ENCODE results near the gene CMTM1. TPM values are rescaled to one million over a fixed set of nuclear protein-coding genes. Genes with fewer than 3 reads are reported as not detected.

The CMTM1 gene
- total RNA-seq, 1 donor from 2014 or later, result not detected

GRCh38 chr16:66574081-66574480, 7.8 kb downstream of the CMTM1 start:
- peaks cover 10 to 12% (median 12%) of the 10 kb centered on the region in 3 donors for H3K4me1 ChIP-seq (ENCODE audit: control insufficient read depth in 3 of 3, insufficient read depth in 3 of 3, low read length in 3 of 3)
- H3K27me3 ChIP-seq (ENCODE audit: control insufficient read depth in 3 of 3, insufficient read depth in 3 of 3, low read length in 3 of 3), result peaks cover 11 to 27% (median 25%) of the 10 kb centered on the region in 3 donors
- no peak overlapping the region for H3K27ac ChIP-seq (ENCODE audit: low read depth, low read length)
- H3K9ac ChIP-seq (ENCODE audit: low read depth in 1 of 3, low read length in 3 of 3), result no peak overlapping the region
- no peaks in the 10 kb centered on the region for H3K36me3 ChIP-seq (ENCODE audit: control insufficient read depth in 3 of 3, insufficient read depth in 3 of 3, low read length in 3 of 3)
- H3K9me3 ChIP-seq (ENCODE audit: control insufficient read depth in 3 of 3, low read length in 3 of 3), result no peaks in the 10 kb centered on the region
- no peak overlapping the region for H3K4me3 ChIP-seq (ENCODE audit: low read length in 3 of 3)

- H3K9ac ChIP-seq (ENCODE audit: low read depth in 1 of 3, low read length in 3 of 3), result no peak overlapping the region
- H3K4me3 ChIP-seq (ENCODE audit: low read length in 3 of 3), result no peak overlapping the region
- H3K9me3 ChIP-seq (ENCODE audit: control insufficient read depth in 3 of 3, low read length in 3 of 3), result no peaks in the 10 kb centered on the region
- no peaks in the 10 kb centered on the region for H3K36me3 ChIP-seq (ENCODE audit: control insufficient read depth in 3 of 3, insufficient read depth in 3 of 3, low read length in 3 of 3)
- H3K27ac ChIP-seq (ENCODE audit: low read depth, low read length), result no peak overlapping the region
- H3K27me3 ChIP-seq (ENCODE audit: control insufficient read depth in 3 of 3, insufficient read depth in 3 of 3, low read length in 3 of 3), result peaks cover 11 to 30% (median 29%) of the 10 kb centered on the region in 3 donors
- peaks cover 13 to 16% (median 13%) of the 10 kb centered on the region in 3 donors for H3K4me1 ChIP-seq (ENCODE audit: control insufficient read depth in 3 of 3, insufficient read depth in 3 of 3, low read length in 3 of 3)
Measured at GRCh38 chr16:66574531-66574930, 8.3 kb downstream of the CMTM1 start.

GRCh38 chr16:66575060-66575459, 8.8 kb downstream of the CMTM1 start:
- Histone ChIP-seq H3K36me3 (ENCODE audit: control insufficient read depth in 3 of 3, insufficient read depth in 3 of 3, low read length in 3 of 3) (no peaks in the 10 kb centered on the region), H3K4me3 (ENCODE audit: low read length in 3 of 3) (no peak overlapping the region), H3K27ac (ENCODE audit: low read depth, low read length) (no peak overlapping the region), H3K4me1 (ENCODE audit: control insufficient read depth in 3 of 3, insufficient read depth in 3 of 3, low read length in 3 of 3) (peaks cover 14 to 20% (median 16%) of the 10 kb centered on the region in 3 donors), H3K27me3 (ENCODE audit: control insufficient read depth in 3 of 3, insufficient read depth in 3 of 3, low read length in 3 of 3) (peaks cover 11 to 30% (median 29%) of the 10 kb centered on the region in 3 donors), H3K9me3 (ENCODE audit: control insufficient read depth in 3 of 3, low read length in 3 of 3) (no peaks in the 10 kb centered on the region), H3K9ac (ENCODE audit: low read depth in 1 of 3, low read length in 3 of 3) (no peak overlapping the region)

GRCh38 chr16:66576296-66576695, 10.1 kb downstream of the CMTM1 start:
- Histone ChIP-seq H3K4me3 (ENCODE audit: low read length in 3 of 3) (no peak overlapping the region), H3K9me3 (ENCODE audit: control insufficient read depth in 3 of 3, low read length in 3 of 3) (no peaks in the 10 kb centered on the region), H3K27ac (ENCODE audit: low read depth, low read length) (no peak overlapping the region), H3K36me3 (ENCODE audit: control insufficient read depth in 3 of 3, insufficient read depth in 3 of 3, low read length in 3 of 3) (no peaks in the 10 kb centered on the region), H3K27me3 (ENCODE audit: control insufficient read depth in 3 of 3, insufficient read depth in 3 of 3, low read length in 3 of 3) (peaks cover 11 to 30% (median 29%) of the 10 kb centered on the region in 3 donors), H3K9ac (ENCODE audit: low read depth in 1 of 3, low read length in 3 of 3) (no peak overlapping the region), H3K4me1 (ENCODE audit: control insufficient read depth in 3 of 3, insufficient read depth in 3 of 3, low read length in 3 of 3) (peaks cover 26 to 32% (median 27%) of the 10 kb centered on the region in 3 donors)

GRCh38 chr16:66578651-66579531, 12.7 kb downstream of the CMTM1 start, which contains the start of gene CMTM2:
Gene CMTM2, plus strand, starts transcription at chr16:66579463. Its CDS starts 145 bp downstream, at chr16:66579608.
- H3K9ac ChIP-seq (ENCODE audit: low read depth in 1 of 3, low read length in 3 of 3), result peak within 1 kb of the TSS in 1 of 3 donors; percentile 28
- no peaks in the 10 kb centered on the region for H3K36me3 ChIP-seq (ENCODE audit: control insufficient read depth in 3 of 3, insufficient read depth in 3 of 3, low read length in 3 of 3)
- peak within 1 kb of the TSS; percentile 24 to 45 (median 31) for H3K4me3 ChIP-seq (ENCODE audit: low read length in 3 of 3)
- peaks cover 26 to 36% (median 29%) of the 10 kb centered on the region in 3 donors for H3K4me1 ChIP-seq (ENCODE audit: control insufficient read depth in 3 of 3, insufficient read depth in 3 of 3, low read length in 3 of 3)
- no peak within 1 kb of the TSS for H3K27ac ChIP-seq (ENCODE audit: low read depth, low read length)
- H3K27me3 ChIP-seq (ENCODE audit: control insufficient read depth in 3 of 3, insufficient read depth in 3 of 3, low read length in 3 of 3), result peaks cover 11 to 30% (median 26%) of the 10 kb centered on the region in 3 donors
- H3K9me3 ChIP-seq (ENCODE audit: control insufficient read depth in 3 of 3, low read length in 3 of 3), result no peaks in the 10 kb centered on the region

- no peak overlapping the region for H3K4me3 ChIP-seq (ENCODE audit: low read length in 3 of 3)
- no peak overlapping the region for H3K9ac ChIP-seq (ENCODE audit: low read depth in 1 of 3, low read length in 3 of 3)
- peaks cover 27 to 39% (median 29%) of the 10 kb centered on the region in 3 donors for H3K4me1 ChIP-seq (ENCODE audit: control insufficient read depth in 3 of 3, insufficient read depth in 3 of 3, low read length in 3 of 3)
- no peak overlapping the region for H3K27ac ChIP-seq (ENCODE audit: low read depth, low read length)
- no peaks in the 10 kb centered on the region for H3K36me3 ChIP-seq (ENCODE audit: control insufficient read depth in 3 of 3, insufficient read depth in 3 of 3, low read length in 3 of 3)
- H3K27me3 ChIP-seq (ENCODE audit: control insufficient read depth in 3 of 3, insufficient read depth in 3 of 3, low read length in 3 of 3), result peaks cover 11 to 28% (median 23%) of the 10 kb centered on the region in 3 donors
- no peaks in the 10 kb centered on the region for H3K9me3 ChIP-seq (ENCODE audit: control insufficient read depth in 3 of 3, low read length in 3 of 3)
Measured at GRCh38 chr16:66580605-66581209, 14.5 kb downstream of the CMTM1 start.

- H3K9me3 ChIP-seq (ENCODE audit: control insufficient read depth in 3 of 3, low read length in 3 of 3), result no peaks in the 10 kb centered on the region
- H3K9ac ChIP-seq (ENCODE audit: low read depth in 1 of 3, low read length in 3 of 3), result no peak overlapping the region
- no peaks in the 10 kb centered on the region for H3K36me3 ChIP-seq (ENCODE audit: control insufficient read depth in 3 of 3, insufficient read depth in 3 of 3, low read length in 3 of 3)
- no peak overlapping the region for H3K27ac ChIP-seq (ENCODE audit: low read depth, low read length)
- H3K4me3 ChIP-seq (ENCODE audit: low read length in 3 of 3), result no peak overlapping the region
- peaks cover 11 to 25% (median 20%) of the 10 kb centered on the region in 3 donors for H3K27me3 ChIP-seq (ENCODE audit: control insufficient read depth in 3 of 3, insufficient read depth in 3 of 3, low read length in 3 of 3)
- H3K4me1 ChIP-seq (ENCODE audit: control insufficient read depth in 3 of 3, insufficient read depth in 3 of 3, low read length in 3 of 3), result peaks cover 30 to 43% (median 31%) of the 10 kb centered on the region in 3 donors
Measured at GRCh38 chr16:66581246-66581952, 15.2 kb downstream of the CMTM1 start.

GRCh38 chr16:66585481-66586239, 19.4 kb downstream of the CMTM1 start:
- peaks cover 10 to 18% (median 11%) of the 10 kb centered on the region in 3 donors for H3K4me1 ChIP-seq (ENCODE audit: control insufficient read depth in 3 of 3, insufficient read depth in 3 of 3, low read length in 3 of 3)
- no peak overlapping the region for H3K27ac ChIP-seq (ENCODE audit: low read depth, low read length)
- no peak overlapping the region for H3K9ac ChIP-seq (ENCODE audit: low read depth in 1 of 3, low read length in 3 of 3)
- no peak overlapping the region for H3K4me3 ChIP-seq (ENCODE audit: low read length in 3 of 3)
- no peaks in the 10 kb centered on the region for H3K36me3 ChIP-seq (ENCODE audit: control insufficient read depth in 3 of 3, insufficient read depth in 3 of 3, low read length in 3 of 3)
- H3K27me3 ChIP-seq (ENCODE audit: control insufficient read depth in 3 of 3, insufficient read depth in 3 of 3, low read length in 3 of 3), result no peaks in the 10 kb centered on the region
- no peaks in the 10 kb centered on the region for H3K9me3 ChIP-seq (ENCODE audit: control insufficient read depth in 3 of 3, low read length in 3 of 3)

GRCh38 chr16:66587881-66588600, 21.8 kb downstream of the CMTM1 start:
- H3K27ac ChIP-seq (ENCODE audit: low read depth, low read length), result no peak overlapping the region
- H3K4me1 ChIP-seq (ENCODE audit: control insufficient read depth in 3 of 3, insufficient read depth in 3 of 3, low read length in 3 of 3), result peaks cover 2 to 7% (median 4%) of the 10 kb centered on the region in 3 donors
- no peak overlapping the region for H3K9ac ChIP-seq (ENCODE audit: low read depth in 1 of 3, low read length in 3 of 3)

More at GRCh38 chr16:66587881-66588600, 21.8 kb downstream of the CMTM1 start:
- Histone ChIP-seq H3K9me3 (ENCODE audit: control insufficient read depth in 3 of 3, low read length in 3 of 3) (no peaks in the 10 kb centered on the region), H3K27me3 (ENCODE audit: control insufficient read depth in 3 of 3, insufficient read depth in 3 of 3, low read length in 3 of 3) (no peaks in the 10 kb centered on the region), H3K36me3 (ENCODE audit: control insufficient read depth in 3 of 3, insufficient read depth in 3 of 3, low read length in 3 of 3) (no peaks in the 10 kb centered on the region), H3K4me3 (ENCODE audit: low read length in 3 of 3) (no peak overlapping the region)
